Esophagus muscularis mucosa (tissue), 4 donors: Measurements from ENCODE around the gene SGSH. TPM values are rescaled to one million over a fixed set of nuclear protein-coding genes. Genes with fewer than 3 reads are reported as not detected.
"Not testable (repeated sequence)": the region's sequence is repeated elsewhere in the genome, so short reads cannot be mapped to it uniquely, and the experiment has no call there.

Experiments used
- DNase-seq: peaks from one replicate; pipeline ENCODE4 v3.0.0-alpha.2; 2017; ENCODE audit errors: extremely low spot score
- H3K27ac ChIP-seq, 4 donors: fragments of 200-600 bp; sonication (generic); replicated peaks in 1 of 4; 1 replicate in 3 of 4; 2 replicates in 1 of 4; pipeline ENCODE4 v1.5.1; 2016 to 2019; ENCODE audit warnings: mild to moderate bottlenecking in 1 of 4
- H3K27me3 ChIP-seq, 4 donors: fragments of 200-600 bp; sonication (generic); one replicate each; pipeline versions ENCODE4 v1.5.1 to v1.6.0; 2016 to 2019
- H3K36me3 ChIP-seq, 4 donors: fragments of 200-600 bp; sonication (generic); one replicate each; pipeline ENCODE4 v1.5.1; 2016 to 2019
- H3K4me1 ChIP-seq, 4 donors: fragments of 200-600 bp; sonication (generic); one replicate each; pipeline ENCODE4 v1.5.1; 2016 to 2019
- H3K4me3 ChIP-seq, 4 donors: fragments of 200-600 bp; sonication (generic); 1 replicate in 2 of 4; 2 replicates in 2 of 4; pipeline ENCODE4 v1.5.1; 2016 to 2019; ENCODE audit warnings: mild to moderate bottlenecking in 4 of 4, moderate library complexity in 1 of 4
- H3K9me3 ChIP-seq, 4 donors: fragments of 200-600 bp; sonication (generic); 1 replicate in 3 of 4; 2 replicates in 1 of 4; pipeline ENCODE4 v1.5.1; 2016 to 2019
- EP300 ChIP-seq: sonication (generic); formaldehyde crosslinking; IDR thresholded peaks from one replicate; pipeline ENCODE4 v1.6.1; 2017; ENCODE audit warnings: antibody characterized with exemption
- POLR2A ChIP-seq: fragments of 450-650 bp; IDR thresholded peaks from one replicate; pipeline ENCODE4 v1.6.1; 2017; ENCODE audit warnings: antibody characterized with exemption, moderate library complexity, mild to moderate bottlenecking, low read depth
- POLR2AphosphoS5 ChIP-seq, 2 donors: sonication (generic); formaldehyde crosslinking; IDR thresholded peaks; one replicate each; pipeline ENCODE4 v1.6.1; 2017; ENCODE audit warnings: antibody characterized with exemption in 2 of 2
- WGBS: methylation state at CpG from one replicate; pipeline ENCODE4 v1.1.5; 2018; 5-methylcytosine and 5-hydroxymethylcytosine counted together
- intact Hi-C: fragments of 100-400 bp; cut with DNase I; formaldehyde crosslinking; loops from one replicate; pipeline ENCODE4 v1.15.1; 2023
- total RNA-seq, 4 donors: library from RNA; depleted of rRNA; stranded (reverse); fragments of >200 nt; gene quantifications; one replicate each; pipeline versions ENCODE4 v1.1.0 to v1.2.1, GENCODE V29; 2016
- TF ChIP-seq, protein P1 (sequence below), 3 experiments: fragments of 200-600 bp in 2 of 3; fragments of 450-650 bp in 1 of 3; sonication (generic) in 2 of 3; IDR thresholded peaks; one replicate each; pipeline ENCODE4 v1.5.1; 2017 to 2019; ENCODE audit warnings: antibody characterized with exemption in 3 of 3, mild to moderate bottlenecking in 2 of 3, moderate library complexity in 1 of 3

The SGSH gene
- total RNA-seq, 4 donors from 2014 or later: 12.9 to 24.4 (median 21.3) TPM

DNA sequence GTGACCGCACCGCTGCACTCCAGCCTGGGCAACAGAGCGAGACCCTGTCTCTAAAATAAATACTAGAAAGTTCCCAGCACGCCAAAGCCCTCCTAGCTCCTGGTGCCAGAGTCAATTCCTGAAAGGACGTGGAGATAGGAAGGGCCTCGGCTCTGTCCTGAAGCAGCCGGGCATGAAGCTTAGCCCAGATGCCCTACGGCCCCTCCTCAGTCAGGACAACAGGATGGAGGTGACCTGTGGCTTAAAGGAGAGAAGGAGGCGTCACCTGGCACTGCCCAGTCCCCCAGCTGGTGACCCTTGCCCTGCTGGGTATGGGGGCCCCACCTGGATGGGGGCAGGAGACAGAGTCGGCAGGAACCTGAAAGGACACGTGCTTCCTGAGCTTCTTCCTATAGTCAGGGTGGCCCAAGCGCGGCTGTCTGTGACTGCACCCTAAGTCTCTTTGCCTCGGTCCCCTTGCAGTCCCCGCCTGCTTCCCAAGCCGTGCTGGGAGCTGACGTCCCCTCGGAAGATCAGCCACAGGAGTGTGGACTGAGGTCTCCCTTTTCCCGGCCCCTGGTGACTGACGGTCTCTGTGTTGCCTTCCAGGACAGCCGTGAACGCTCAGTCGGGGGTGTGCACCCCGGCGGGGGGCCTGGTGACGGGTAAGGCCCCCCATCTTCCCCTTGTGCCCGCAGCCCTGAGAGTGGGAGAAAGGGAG, 25.6 kb upstream of the SGSH start:
- no peaks in the 10 kb centered on the region for H3K27me3 ChIP-seq
- 92% methylated on average over 21 of the region's 27 CpGs for WGBS
- intact Hi-C loops: no loop called here
- H3K9me3 ChIP-seq: no peaks in the 10 kb centered on the region
- no peak overlapping the region for H3K4me3 ChIP-seq
- H3K27ac ChIP-seq: no peak overlapping the region
- H3K4me1 ChIP-seq: no peaks in the 10 kb centered on the region
- no peak for DNase-seq
- H3K36me3 ChIP-seq: peaks cover 37 to 100% (median 77%) of the 10 kb centered on the region in 4 donors
- TF ChIP-seq, protein P1, sequence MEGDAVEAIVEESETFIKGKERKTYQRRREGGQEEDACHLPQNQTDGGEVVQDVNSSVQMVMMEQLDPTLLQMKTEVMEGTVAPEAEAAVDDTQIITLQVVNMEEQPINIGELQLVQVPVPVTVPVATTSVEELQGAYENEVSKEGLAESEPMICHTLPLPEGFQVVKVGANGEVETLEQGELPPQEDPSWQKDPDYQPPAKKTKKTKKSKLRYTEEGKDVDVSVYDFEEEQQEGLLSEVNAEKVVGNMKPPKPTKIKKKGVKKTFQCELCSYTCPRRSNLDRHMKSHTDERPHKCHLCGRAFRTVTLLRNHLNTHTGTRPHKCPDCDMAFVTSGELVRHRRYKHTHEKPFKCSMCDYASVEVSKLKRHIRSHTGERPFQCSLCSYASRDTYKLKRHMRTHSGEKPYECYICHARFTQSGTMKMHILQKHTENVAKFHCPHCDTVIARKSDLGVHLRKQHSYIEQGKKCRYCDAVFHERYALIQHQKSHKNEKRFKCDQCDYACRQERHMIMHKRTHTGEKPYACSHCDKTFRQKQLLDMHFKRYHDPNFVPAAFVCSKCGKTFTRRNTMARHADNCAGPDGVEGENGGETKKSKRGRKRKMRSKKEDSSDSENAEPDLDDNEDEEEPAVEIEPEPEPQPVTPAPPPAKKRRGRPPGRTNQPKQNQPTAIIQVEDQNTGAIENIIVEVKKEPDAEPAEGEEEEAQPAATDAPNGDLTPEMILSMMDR (IDR thresholded peaks at IDR 0.05): no peak
- no peak for TF ChIP-seq EP300
- TF ChIP-seq POLR2A: no peak
- TF ChIP-seq POLR2AphosphoS5 (IDR thresholded peaks at IDR 0.05): no peak

DNA sequence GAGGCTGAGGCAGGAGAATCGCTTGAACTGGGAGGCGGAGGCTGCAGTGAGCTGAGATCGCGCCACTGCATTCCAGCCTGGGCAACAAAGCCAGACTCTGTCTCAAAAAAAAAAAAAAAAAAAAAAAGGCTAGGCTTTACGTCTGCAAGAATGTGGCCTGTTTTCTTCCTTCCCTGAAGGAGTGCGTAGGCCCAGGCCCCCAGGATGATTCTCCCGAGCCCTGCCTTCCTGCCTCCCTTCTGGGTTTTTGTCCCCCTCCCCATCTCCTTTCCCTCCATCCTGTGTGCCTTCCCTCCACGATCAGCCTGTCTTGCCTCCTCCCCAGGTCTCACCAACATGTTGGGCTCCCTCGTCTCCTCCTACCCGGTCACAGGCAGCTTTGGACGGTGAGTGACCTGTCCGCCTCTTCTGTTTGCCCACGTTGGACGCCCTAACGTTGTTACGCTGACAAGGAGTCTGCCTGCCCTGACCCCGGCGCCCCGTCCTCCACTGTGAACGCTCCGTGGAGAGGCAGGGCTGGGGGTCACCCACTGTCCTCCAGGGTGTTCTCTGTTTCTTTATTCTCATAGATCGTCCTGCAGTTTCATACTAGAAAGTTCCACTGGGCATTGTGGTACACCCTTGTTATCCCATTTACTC, 24.9 kb upstream of the SGSH start:
- DNase-seq: no peak
- intact Hi-C loops: no loop called here
- TF ChIP-seq POLR2AphosphoS5 (IDR thresholded peaks at IDR 0.05) (no peak), EP300 (no peak), POLR2A (no peak)
- TF ChIP-seq, protein P1 (IDR thresholded peaks at IDR 0.05): no peak
- Histone ChIP-seq H3K27ac (no peak overlapping the region), H3K4me1 (no peaks in the 10 kb centered on the region), H3K4me3 (no peak overlapping the region), H3K36me3 (peaks cover 37 to 100% (median 81%) of the 10 kb centered on the region in 4 donors), H3K9me3 (no peaks in the 10 kb centered on the region), H3K27me3 (no peaks in the 10 kb centered on the region)
- WGBS: 86% methylated on average over 22 of the region's 22 CpGs

DNA sequence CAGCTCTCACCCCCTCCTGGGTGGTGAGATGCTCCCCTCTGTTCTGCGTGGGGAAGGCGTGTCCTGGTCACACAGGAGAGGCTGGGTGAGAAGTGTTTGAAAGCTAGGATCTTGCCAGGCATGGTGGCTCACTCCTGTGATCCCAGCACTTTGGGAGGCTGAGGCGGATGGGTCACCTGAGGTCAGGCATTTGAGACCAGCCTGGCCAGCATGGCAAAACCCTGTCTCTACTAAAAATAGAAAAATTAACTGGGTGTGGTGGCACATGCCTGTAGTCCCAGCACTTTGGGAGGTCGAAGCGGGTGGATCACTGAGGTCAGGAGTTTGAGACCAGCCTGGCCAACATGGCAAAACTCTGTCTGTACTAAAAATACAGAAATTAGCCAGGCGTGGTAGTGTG, 24.3 kb upstream of the SGSH start:
- H3K27me3 ChIP-seq, intact Hi-C loops, H3K27ac ChIP-seq, H3K4me1 ChIP-seq, DNase-seq, H3K4me3 ChIP-seq, H3K9me3 ChIP-seq: not testable (repeated sequence)
- 93% methylated on average over 5 of the region's 6 CpGs for WGBS
- peaks cover 37 to 100% (median 82%) of the 10 kb centered on the region in 4 donors for H3K36me3 ChIP-seq

DNA sequence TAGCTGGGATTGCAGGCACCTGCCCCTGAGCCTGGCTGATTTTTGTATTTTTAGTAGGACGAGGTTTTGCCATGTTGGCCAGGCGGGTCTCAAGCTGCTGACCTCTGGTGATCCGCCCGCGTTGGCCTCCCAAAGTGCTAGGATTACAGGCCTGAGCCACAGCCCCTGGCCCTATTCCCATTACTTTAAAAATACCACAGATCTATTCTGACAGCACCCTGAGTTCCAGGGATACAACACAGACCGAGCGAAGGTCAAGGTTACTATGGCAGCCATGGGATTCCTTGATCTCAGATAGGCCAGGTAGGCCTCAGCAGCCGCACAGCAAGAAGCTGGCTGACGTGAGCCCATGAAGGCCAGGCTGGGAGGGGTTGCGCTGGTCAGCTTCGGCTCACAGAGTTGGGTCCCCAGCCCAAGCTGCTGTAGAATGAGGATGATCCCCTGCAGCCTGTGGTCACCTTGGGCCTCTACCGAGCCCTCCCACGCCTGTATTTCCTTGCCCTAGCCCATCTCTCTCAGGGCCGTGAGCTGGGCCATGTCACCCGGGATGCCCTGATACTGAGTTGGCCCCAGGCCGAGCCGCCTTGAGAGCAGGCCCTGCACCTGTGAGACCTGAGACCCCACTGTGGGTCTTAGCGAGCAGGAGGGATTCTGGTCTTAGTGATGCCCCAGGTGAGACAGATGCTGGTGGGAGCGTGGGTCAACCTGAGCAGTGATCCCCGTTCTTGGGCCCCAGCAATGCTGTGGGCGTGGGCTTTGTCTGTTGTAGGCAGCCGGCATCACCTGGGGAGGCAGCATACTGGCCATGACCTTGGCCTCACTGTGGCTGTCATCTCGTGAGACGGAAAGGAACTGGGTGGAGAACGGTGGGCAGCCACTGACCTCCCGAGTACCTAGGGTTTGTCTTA, 23.6 kb upstream of the SGSH start:
- TF ChIP-seq POLR2AphosphoS5 (IDR thresholded peaks at IDR 0.05) (no peak), POLR2A (no peak), EP300 (no peak)
- TF ChIP-seq, protein P1 (IDR thresholded peaks at IDR 0.05): no peak
- no peaks in the 10 kb centered on the region for H3K9me3 ChIP-seq
- no peaks in the 10 kb centered on the region for H3K4me1 ChIP-seq
- peaks cover 37 to 97% (median 76%) of the 10 kb centered on the region in 4 donors for H3K36me3 ChIP-seq
- WGBS: 91% methylated on average over 16 of the region's 26 CpGs
- no peak for DNase-seq
- no peaks in the 10 kb centered on the region for H3K27me3 ChIP-seq
- intact Hi-C loops: no loop called here
- no peak overlapping the region for H3K4me3 ChIP-seq
- no peak overlapping the region for H3K27ac ChIP-seq

DNA sequence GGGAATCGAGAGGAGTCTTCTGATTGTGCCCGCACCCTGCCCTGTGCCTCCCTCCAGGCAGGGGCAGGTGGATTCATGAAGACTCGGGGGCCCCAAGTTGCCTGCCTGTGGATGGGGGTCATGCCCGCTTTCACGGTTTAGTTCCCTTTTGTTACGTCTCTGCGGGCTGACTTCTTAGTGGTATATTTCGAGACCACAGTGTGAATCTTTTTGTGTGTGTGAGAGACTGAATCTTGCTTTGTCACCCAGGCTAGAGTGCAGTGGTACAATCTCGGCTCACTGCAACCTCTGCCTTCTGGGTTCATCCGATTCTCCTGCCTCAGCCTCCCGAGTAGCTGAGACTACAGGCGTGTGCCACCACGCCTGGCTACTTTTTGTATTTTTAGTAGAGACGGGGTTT, 22.4 kb upstream of the SGSH start:
- 89% methylated on average over 14 of the region's 14 CpGs for WGBS
- no peak for TF ChIP-seq POLR2A
- no peak for TF ChIP-seq POLR2AphosphoS5 (IDR thresholded peaks at IDR 0.05)
- TF ChIP-seq, protein P1 (IDR thresholded peaks at IDR 0.05): no peak
- TF ChIP-seq EP300: no peak
- Histone ChIP-seq H3K4me1 (no peaks in the 10 kb centered on the region), H3K36me3 (peaks cover 45 to 97% (median 72%) of the 10 kb centered on the region in 4 donors), H3K9me3 (no peaks in the 10 kb centered on the region), H3K4me3 (no peak overlapping the region), H3K27me3 (no peaks in the 10 kb centered on the region), H3K27ac (no peak overlapping the region)
- intact Hi-C loops: no loop called here
- no peak for DNase-seq
